Mucosa of gallbladder (tissue), 1 donor: ENCODE data around the gene RNF5. TPM values are rescaled to one million over a fixed set of nuclear protein-coding genes. Genes with fewer than 3 reads are reported as not detected.
"Not testable (repeated sequence)": the region's sequence is repeated elsewhere in the genome, so short reads cannot be mapped to it uniquely, and the experiment has no call there.

Experiments used
- DNase-seq: peaks from one replicate; pipeline ENCODE4 v3.0.0-alpha.2; 2020; ENCODE audit warnings: low spot score
- total RNA-seq: library from RNA; stranded (reverse); gene quantifications from one replicate; pipeline ENCODE4 v1.2.1, GENCODE V29; 2021
- donor health status: DM: no; HTN: no; CAD: no.

The RNF5 gene
- total RNA-seq, 1 donor from 2014 or later, result 93.1 TPM

- peak; percentile 98 for DNase-seq
Measured at GRCh38 chr6:32175711-32176475, 2.3 kb upstream of the RNF5 start, which contains the start of gene AGPAT1. AGPAT1 (minus strand) TSS chr6:32176084; CDS start chr6:32171496, 4,588 bp downstream.

GRCh38 chr6:32176476-32177182, 1.6 kb upstream of the RNF5 start:
- no peak for DNase-seq

- no peak for DNase-seq
Measured at GRCh38 chr6:32177183-32177787, 920 bp upstream of the RNF5 start.

GRCh38 chr6:32178547-32179440, 589 bp downstream of the RNF5 start:
- no peak for DNase-seq

- DNase-seq, result no peak
Measured at GRCh38 chr6:32179766-32180405, 1.7 kb downstream of the RNF5 start.

GRCh38 chr6:32181148-32181702, 3.0 kb downstream of the RNF5 start:
- no peak for DNase-seq

GRCh38 chr6:32181915-32182529, 3.8 kb downstream of the RNF5 start:
- no peak for DNase-seq

- DNase-seq, result no peak
Measured at GRCh38 chr6:32182555-32182981, 4.4 kb downstream of the RNF5 start.

- no peak for DNase-seq
Measured at GRCh38 chr6:32183030-32183429, 4.8 kb downstream of the RNF5 start.

- no peak for DNase-seq
Measured at GRCh38 chr6:32183483-32184083, 5.4 kb downstream of the RNF5 start.

- DNase-seq, result no peak
Measured at GRCh38 chr6:32184084-32184640, 6.0 kb downstream of the RNF5 start, which contains the start of gene AGER. AGER (minus strand) TSS chr6:32184253; CDS start chr6:32184222, 31 bp downstream.

GRCh38 chr6:32185681-32186131, 7.5 kb downstream of the RNF5 start:
- DNase-seq, result peak; percentile 75

GRCh38 chr6:32186151-32186840, 8.1 kb downstream of the RNF5 start:
- DNase-seq, result not testable (repeated sequence)

GRCh38 chr6:32187009-32187709, 9.0 kb downstream of the RNF5 start:
- DNase-seq, result no peak

- not testable (repeated sequence) for DNase-seq
Measured at GRCh38 chr6:32187725-32188380, 9.6 kb downstream of the RNF5 start.

GRCh38 chr6:32188381-32189068, 10.3 kb downstream of the RNF5 start:
- DNase-seq, result no peak
